GM20431 (cell line): ENCODE results near the gene HNF1B.

Source experiments
- in situ Hi-C: fragments of 300-500 bp; cut with MseI, MboI; formaldehyde crosslinking; loops from one replicate; pipeline ENCODE4 v1.15.0; 2020; ENCODE audit warnings: low sequenced_read_pairs; ENCODE audit not compliant: unreplicated experiment

The HNF1B gene

GRCh38 chr17:37643118-37643766 lies 101.6 kb downstream of the HNF1B start, which contains the start of gene DDX52:
Gene DDX52 (minus strand): TSS chr17:37643446. CDS start chr17:37643420, 26 bp downstream.
- in situ Hi-C loops: no loop called here

DNA sequence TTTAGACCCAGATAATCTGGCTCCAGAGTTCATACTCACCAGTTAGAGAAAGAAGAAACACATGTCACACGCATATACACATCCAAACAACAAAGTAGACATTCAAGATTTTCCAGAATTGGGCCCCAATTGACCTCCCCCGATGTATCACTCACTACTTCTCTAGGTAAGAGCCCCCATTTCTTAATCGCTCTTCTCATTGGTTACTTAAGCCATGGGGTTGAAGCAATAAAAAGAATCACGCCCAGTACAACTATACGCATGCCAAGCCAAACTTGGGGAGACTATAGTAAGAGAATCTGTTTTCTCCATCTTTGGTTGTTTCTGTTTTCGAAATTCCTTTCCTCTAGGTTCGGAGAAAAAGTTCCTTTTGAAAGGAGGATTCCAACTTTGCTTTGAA lies 102.2 kb downstream of the HNF1B start:
- in situ Hi-C loops: no loop called here

DNA sequence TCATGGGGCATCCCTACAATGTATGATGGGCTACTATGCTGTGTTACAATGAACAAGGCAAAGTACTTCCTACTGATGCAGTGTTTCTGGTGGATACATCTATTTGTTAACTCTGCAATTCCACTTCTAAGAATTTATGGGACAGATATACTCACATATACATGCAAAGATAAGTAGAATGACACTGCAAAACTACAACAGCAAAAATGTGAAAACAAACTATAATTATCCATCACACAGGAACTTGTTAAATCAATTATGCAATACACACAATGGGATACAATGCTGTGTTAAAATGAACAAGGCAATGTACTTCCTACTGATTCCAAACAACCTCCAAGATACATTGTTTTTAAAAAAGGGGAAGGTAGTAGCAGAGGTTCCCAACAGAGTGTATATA lies 104.8 kb downstream of the HNF1B start:
- in situ Hi-C loops: no loop called here

DNA sequence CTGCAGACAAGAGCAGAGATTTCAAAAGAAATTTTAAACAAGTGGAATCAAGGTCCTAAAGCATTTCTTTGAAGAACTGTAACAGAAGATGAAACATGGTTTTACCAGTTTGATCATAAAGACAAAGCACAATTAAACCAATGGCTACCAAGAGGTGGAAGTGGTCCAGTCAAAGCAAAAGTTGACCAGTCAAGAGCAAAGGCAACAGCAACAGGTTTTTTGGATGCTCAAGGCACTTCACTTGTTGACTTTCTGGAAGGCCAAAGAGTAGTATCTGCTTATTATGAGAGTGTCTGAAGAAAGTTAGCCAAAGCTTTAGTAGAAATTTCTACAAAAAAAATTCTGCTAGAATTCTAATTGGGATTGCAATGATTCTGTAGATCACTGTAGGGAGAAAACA lies 106.9 kb downstream of the HNF1B start:
- in situ Hi-C loops: no loop called here
